Activated naive CD4-positive, alpha-beta T cell treated with anti-CD3 and anti-CD28 coated beads, Interleukin-2, amount 50 U/mL, for 24 hours (primary cell): ENCODE data around the gene NUP133.
"Not testable (repeated sequence)": the region's sequence is repeated elsewhere in the genome, so short reads cannot be mapped to it uniquely, and the experiment has no call there.

Experiments
- H3K27ac Mint-ChIP-seq: one replicate; pipeline ENCODE4 v1.8.0; 2021; ENCODE audit warnings: mild to moderate bottlenecking, mixed read lengths
- H3K27me3 Mint-ChIP-seq: one replicate; pipeline ENCODE4 v1.8.0; 2021; ENCODE audit warnings: mixed read lengths
- H3K36me3 Mint-ChIP-seq: one replicate; pipeline ENCODE4 v1.8.0; 2021; ENCODE audit warnings: mixed read lengths
- H3K4me1 Mint-ChIP-seq: one replicate; pipeline ENCODE4 v1.8.0; 2021; ENCODE audit warnings: mixed read lengths
- H3K4me3 Mint-ChIP-seq: one replicate; pipeline ENCODE4 v1.8.0; 2021; ENCODE audit warnings: mild to moderate bottlenecking, mixed read lengths
- H3K9me3 Mint-ChIP-seq: one replicate; pipeline ENCODE4 v1.8.0; 2021; ENCODE audit warnings: mixed read lengths

NUP133 gene

GRCh38 chr1:229478852-229479251, 29.3 kb downstream of the NUP133 start:
- H3K27me3 Mint-ChIP-seq, result no peaks in the 10 kb centered on the region
- H3K4me1 Mint-ChIP-seq, result peaks cover 12% of the 10 kb centered on the region
- no peak overlapping the region for H3K27ac Mint-ChIP-seq
- peaks cover 19% of the 10 kb centered on the region for H3K36me3 Mint-ChIP-seq
- H3K9me3 Mint-ChIP-seq, result no peaks in the 10 kb centered on the region
- H3K4me3 Mint-ChIP-seq, result no peak overlapping the region

DNA sequence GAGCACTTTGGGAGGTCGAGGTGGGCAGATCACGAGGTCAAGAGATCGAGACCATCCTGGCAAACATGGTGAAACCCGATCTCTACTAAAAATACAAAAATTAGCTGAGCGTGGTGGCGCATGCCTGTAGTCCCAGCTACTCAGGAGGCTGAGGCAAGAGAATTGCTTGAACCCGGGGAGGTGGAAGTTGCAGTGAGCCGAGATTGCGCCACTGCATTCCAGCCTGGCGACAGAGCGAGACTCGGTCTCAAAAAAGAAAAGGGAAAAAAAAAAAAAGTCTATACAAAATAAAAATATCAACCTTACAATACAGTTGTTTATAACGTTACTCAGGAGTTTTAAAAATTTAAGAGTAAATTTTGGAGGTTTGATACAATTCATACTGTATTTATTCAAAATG, 32.3 kb downstream of the NUP133 start:
- not testable (repeated sequence) for H3K9me3 Mint-ChIP-seq, H3K27ac Mint-ChIP-seq, H3K27me3 Mint-ChIP-seq, H3K4me3 Mint-ChIP-seq, H3K4me1 Mint-ChIP-seq
- H3K36me3 Mint-ChIP-seq, result peaks cover 14% of the 10 kb centered on the region

- H3K4me1 Mint-ChIP-seq, result peaks cover 3% of the 10 kb centered on the region
- no peaks in the 10 kb centered on the region for H3K27me3 Mint-ChIP-seq
- no peak overlapping the region for H3K27ac Mint-ChIP-seq
- H3K4me3 Mint-ChIP-seq, result no peak overlapping the region
- no peaks in the 10 kb centered on the region for H3K9me3 Mint-ChIP-seq
- peaks cover 17% of the 10 kb centered on the region for H3K36me3 Mint-ChIP-seq
These were observed 33.6 kb downstream of the NUP133 start for GRCh38 chr1:229474509-229474908.

- no peak overlapping the region for H3K27ac Mint-ChIP-seq
- no peak overlapping the region for H3K4me3 Mint-ChIP-seq
- no peaks in the 10 kb centered on the region for H3K9me3 Mint-ChIP-seq
- H3K36me3 Mint-ChIP-seq, result peaks cover 18% of the 10 kb centered on the region
- no peaks in the 10 kb centered on the region for H3K4me1 Mint-ChIP-seq
- H3K27me3 Mint-ChIP-seq, result no peaks in the 10 kb centered on the region
These were observed 37.0 kb downstream of the NUP133 start for GRCh38 chr1:229471175-229471574.

DNA sequence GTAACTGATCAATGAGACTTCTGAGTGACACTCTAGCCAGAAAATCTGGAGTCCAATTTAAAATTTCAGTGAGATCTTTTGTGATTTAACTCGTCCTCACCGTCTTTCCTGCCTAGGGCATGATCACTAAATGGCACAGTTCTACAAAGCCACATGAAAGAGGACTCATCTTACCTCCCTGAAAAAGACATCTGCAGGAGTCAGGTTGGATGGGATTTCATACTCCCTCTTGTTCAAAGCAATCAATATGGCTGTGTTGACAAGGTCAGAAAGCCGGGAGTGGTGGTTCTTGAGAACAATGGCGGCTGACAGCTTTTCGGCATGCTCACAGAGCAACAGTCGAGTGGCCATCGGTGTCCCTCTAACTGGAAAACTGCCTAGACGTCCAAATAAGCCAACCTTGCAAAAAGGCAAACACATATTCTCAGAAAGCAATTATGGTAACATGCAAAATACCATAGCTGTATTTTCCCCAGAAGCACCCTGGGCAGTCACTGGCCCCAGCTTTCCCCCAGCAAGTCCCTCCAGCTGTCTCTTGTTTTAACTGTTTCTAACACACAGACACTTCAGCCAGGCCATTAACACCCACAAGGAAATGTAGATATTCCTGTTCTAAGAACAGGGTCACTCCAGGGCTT, 37.6 kb downstream of the NUP133 start:
- peaks cover 20% of the 10 kb centered on the region for H3K36me3 Mint-ChIP-seq
- H3K4me1 Mint-ChIP-seq, result no peaks in the 10 kb centered on the region
- H3K9me3 Mint-ChIP-seq, result no peaks in the 10 kb centered on the region
- H3K27me3 Mint-ChIP-seq, result no peaks in the 10 kb centered on the region
- no peak overlapping the region for H3K27ac Mint-ChIP-seq
- H3K4me3 Mint-ChIP-seq, result no peak overlapping the region

- Mint-ChIP-seq H3K27me3 (no peaks in the 10 kb centered on the region), H3K4me1 (no peaks in the 10 kb centered on the region), H3K9me3 (no peaks in the 10 kb centered on the region), H3K4me3 (no peak overlapping the region), H3K36me3 (peaks cover 25% of the 10 kb centered on the region), H3K27ac (no peak overlapping the region)
These were observed 41.3 kb downstream of the NUP133 start for GRCh38 chr1:229466887-229467286.

DNA sequence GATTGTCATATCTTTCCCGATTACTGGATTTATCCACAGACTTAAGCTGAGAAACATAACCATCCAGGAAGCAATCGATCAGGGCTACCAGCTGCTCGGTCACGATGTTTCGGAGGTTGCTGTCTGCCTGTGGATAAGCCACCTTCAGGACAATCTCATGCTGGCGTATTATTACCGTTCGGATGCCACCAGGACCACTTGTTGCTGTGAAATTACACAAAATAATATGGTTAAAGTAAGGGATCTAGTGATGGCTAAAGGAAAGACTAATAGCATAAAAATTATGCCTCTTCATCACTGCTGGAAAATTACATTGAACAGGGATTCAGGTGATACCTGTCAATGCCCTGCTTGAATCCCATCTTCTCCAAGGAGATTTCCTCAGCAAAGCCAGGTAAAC, 43.5 kb downstream of the NUP133 start:
- Mint-ChIP-seq H3K9me3 (no peaks in the 10 kb centered on the region), H3K36me3 (peaks cover 28% of the 10 kb centered on the region)

GRCh38 chr1:229461032-229461668, 47.0 kb downstream of the NUP133 start:
- Mint-ChIP-seq H3K27me3 (no peaks in the 10 kb centered on the region), H3K4me3 (no peak overlapping the region), H3K4me1 (no peaks in the 10 kb centered on the region), H3K9me3 (no peaks in the 10 kb centered on the region), H3K36me3 (peaks cover 26% of the 10 kb centered on the region), H3K27ac (no peak overlapping the region)

More for the DNA sequence above, 43.5 kb downstream of the NUP133 start:
- Mint-ChIP-seq H3K4me1 (no peaks in the 10 kb centered on the region), H3K27me3 (no peaks in the 10 kb centered on the region), H3K4me3 (no peak overlapping the region), H3K27ac (no peak overlapping the region)

GRCh38 chr1:229459815-229460214, 48.3 kb downstream of the NUP133 start:
- Mint-ChIP-seq H3K9me3 (no peaks in the 10 kb centered on the region), H3K27me3 (no peaks in the 10 kb centered on the region), H3K36me3 (peaks cover 23% of the 10 kb centered on the region), H3K27ac (no peak overlapping the region), H3K4me1 (no peaks in the 10 kb centered on the region), H3K4me3 (no peak overlapping the region)

DNA sequence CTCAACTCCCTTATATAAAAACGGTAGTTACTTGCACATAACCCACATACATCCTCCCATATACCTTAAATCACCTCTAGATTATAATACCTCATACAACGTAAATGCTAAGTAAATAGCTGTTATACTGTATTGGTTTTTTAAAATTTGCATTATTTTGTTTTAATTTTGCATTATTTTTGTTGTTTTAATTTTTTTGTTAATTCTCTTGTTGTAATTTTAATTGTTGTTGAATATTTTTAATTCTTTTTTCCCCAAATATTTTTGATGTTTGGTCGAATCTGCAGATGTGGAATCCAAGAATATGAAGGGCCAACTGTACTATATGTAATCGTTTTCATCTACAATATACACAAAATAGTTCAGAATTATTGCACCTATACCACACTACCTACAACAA, 50.7 kb downstream of the NUP133 start:
- Mint-ChIP-seq H3K4me3 (no peak overlapping the region), H3K27ac (no peak overlapping the region), H3K27me3 (no peaks in the 10 kb centered on the region), H3K36me3 (peaks cover 16% of the 10 kb centered on the region), H3K4me1 (no peaks in the 10 kb centered on the region), H3K9me3 (no peaks in the 10 kb centered on the region)

DNA sequence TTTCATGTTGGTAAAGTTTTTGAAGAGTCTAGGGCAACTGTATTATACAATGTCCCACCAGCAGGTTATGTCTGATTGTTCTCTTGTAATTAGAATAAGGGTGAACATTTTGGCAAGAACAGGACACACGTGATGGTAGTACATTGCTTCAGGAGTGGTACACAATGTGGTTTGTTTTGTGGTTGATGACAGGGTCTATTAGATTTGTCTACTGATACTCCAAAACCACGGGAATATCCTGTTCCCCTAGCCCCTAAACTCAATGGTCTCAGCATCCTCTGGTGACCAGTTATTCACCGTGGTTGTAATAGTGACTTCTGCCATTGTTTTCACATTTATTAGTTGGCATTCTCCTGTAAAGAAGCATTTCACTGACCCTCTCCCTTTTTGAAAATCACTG, 52.1 kb downstream of the NUP133 start:
- Mint-ChIP-seq H3K9me3 (no peaks in the 10 kb centered on the region), H3K27me3 (no peaks in the 10 kb centered on the region), H3K4me1 (no peaks in the 10 kb centered on the region), H3K36me3 (peaks cover 14% of the 10 kb centered on the region), H3K27ac (no peak overlapping the region), H3K4me3 (no peak overlapping the region)

DNA sequence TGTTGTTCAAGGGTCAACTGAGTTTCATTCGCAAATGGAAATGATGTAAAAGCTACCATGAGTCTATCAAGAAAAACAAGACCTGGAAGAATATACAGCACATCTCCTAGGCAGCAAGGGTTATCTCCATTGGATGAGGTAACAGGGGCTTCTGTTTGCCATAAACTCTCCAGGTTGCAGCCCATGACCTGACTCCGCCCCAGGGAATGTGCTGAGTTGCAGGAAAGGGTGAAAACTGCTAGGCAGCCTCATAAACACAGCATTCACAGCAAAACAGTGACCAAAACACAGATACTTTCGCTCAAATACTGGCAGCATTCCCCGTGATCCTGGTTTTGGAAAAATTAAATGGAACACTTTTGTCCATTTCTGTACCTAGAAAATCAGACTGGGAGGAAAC, 54.1 kb downstream of the NUP133 start:
- no peak overlapping the region for H3K4me3 Mint-ChIP-seq
- H3K36me3 Mint-ChIP-seq, result peaks cover 7% of the 10 kb centered on the region

DNA sequence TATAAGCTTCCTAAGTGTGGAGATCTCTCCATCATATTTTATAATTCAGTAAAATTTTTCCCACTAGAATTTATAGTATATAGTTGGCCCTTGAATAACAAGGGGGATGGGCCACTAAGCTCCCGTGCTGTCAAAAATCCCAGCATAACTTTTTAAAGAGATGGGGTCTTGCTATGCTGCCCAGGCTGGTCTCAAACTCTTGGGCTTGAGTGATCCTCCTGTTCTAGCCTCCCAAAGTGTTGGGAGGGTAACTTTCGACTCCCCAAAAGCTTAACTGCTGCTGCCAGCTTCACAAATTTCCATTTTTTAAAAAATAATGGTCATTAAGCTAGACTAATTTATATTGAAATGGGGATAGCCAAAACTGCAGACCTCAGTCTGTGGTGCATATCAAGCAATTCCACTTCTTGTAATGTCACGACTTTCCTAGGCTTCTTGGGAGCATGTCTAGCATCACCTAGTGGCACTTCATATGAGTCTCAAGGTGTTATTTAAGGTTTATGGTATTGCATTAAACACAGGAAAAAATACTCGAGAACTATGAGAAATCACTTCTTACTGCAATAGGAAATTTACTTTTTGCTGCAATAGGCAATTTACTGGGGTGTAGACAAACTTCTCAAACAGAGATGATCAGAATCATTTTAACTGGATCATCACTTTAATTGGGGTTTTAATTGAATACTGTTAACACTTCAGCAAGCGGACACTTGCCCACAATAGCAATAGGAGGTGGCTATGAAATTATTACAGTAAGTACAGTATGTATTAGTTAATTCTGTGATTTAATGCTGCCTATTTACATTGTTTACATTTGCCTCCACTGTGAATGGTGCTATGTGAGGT, 55.0 kb downstream of the NUP133 start:
- Mint-ChIP-seq H3K9me3 (no peaks in the 10 kb centered on the region), H3K36me3 (peaks cover 9% of the 10 kb centered on the region), H3K4me1 (no peaks in the 10 kb centered on the region), H3K4me3 (no peak overlapping the region), H3K27me3 (no peaks in the 10 kb centered on the region), H3K27ac (no peak overlapping the region)

More for the DNA sequence above, 54.1 kb downstream of the NUP133 start:
- no peaks in the 10 kb centered on the region for H3K27me3 Mint-ChIP-seq
- H3K9me3 Mint-ChIP-seq, result no peaks in the 10 kb centered on the region
- no peak overlapping the region for H3K27ac Mint-ChIP-seq
- H3K4me1 Mint-ChIP-seq, result no peaks in the 10 kb centered on the region

- Mint-ChIP-seq H3K27ac (no peak overlapping the region), H3K4me3 (no peak overlapping the region), H3K27me3 (no peaks in the 10 kb centered on the region), H3K4me1 (no peaks in the 10 kb centered on the region), H3K36me3 (peaks cover 9% of the 10 kb centered on the region), H3K9me3 (no peaks in the 10 kb centered on the region)
These were observed 59.3 kb downstream of the NUP133 start for GRCh38 chr1:229448845-229449244.

DNA sequence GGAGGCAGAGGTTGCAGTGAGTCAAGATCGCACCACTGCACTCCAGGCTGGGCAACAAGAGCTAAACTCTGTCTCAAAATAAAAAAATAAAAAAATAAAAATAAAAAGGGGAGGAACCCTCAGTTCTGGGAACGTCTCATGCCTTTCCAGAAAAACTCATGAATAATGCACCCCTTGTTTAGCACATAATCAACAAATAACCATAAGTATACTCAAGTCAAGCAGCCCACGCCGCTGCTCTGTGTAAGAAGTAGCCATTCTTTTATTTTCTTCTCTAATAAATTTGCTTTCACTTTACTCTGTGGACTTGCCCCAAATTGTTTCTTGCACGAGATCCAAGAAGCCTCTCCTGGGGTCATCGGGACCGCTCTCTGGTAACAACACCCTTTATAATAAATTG, 59.8 kb downstream of the NUP133 start:
- no peaks in the 10 kb centered on the region for H3K9me3 Mint-ChIP-seq
- H3K27me3 Mint-ChIP-seq, result no peaks in the 10 kb centered on the region
- peaks cover 9% of the 10 kb centered on the region for H3K36me3 Mint-ChIP-seq
- H3K4me3 Mint-ChIP-seq, result no peak overlapping the region
- no peak overlapping the region for H3K27ac Mint-ChIP-seq
- H3K4me1 Mint-ChIP-seq, result no peaks in the 10 kb centered on the region

- Mint-ChIP-seq H3K9me3 (no peaks in the 10 kb centered on the region), H3K27ac (no peak overlapping the region), H3K4me1 (no peaks in the 10 kb centered on the region), H3K36me3 (peaks cover 9% of the 10 kb centered on the region), H3K27me3 (no peaks in the 10 kb centered on the region), H3K4me3 (no peak overlapping the region)
These were observed 60.3 kb downstream of the NUP133 start for GRCh38 chr1:229447809-229448252.
